NCI-H524 (cell line): ENCODE results near the gene SEC24A.
"Not testable (repeated sequence)": the region's sequence is repeated elsewhere in the genome, so short reads cannot be mapped to it uniquely, and the experiment has no call there.

ENCODE experiments used
- DNase-seq, 2 experiments: peaks; one replicate each; lab custom pipeline; 2025; lab: John Stamatoyannopoulos, UW

Gene SEC24A

DNA sequence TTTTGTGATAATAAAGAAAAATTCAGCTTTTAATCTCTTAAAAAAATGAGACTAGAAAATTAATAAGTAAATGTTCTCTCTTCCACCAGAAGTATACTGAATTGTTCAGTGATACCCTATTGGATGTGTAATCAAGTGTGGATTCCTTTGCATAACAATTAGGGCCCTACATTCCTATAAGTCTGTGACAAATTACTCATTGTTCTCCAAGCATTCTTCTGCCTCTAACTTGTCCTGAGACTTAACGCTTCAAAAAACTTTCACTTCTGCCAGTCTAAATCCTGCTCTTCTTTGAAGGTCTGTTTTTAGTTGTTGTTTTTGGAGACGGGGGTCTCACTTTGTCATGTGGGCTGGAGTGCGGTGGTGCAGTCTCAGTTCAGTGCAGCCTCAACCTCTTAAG, 100.8 kb downstream of the SEC24A start:
- DNase-seq, result no peak

- no peak for DNase-seq
Observed at GRCh38 chr5:134758176-134758503, 109.6 kb downstream of the SEC24A start.

DNA sequence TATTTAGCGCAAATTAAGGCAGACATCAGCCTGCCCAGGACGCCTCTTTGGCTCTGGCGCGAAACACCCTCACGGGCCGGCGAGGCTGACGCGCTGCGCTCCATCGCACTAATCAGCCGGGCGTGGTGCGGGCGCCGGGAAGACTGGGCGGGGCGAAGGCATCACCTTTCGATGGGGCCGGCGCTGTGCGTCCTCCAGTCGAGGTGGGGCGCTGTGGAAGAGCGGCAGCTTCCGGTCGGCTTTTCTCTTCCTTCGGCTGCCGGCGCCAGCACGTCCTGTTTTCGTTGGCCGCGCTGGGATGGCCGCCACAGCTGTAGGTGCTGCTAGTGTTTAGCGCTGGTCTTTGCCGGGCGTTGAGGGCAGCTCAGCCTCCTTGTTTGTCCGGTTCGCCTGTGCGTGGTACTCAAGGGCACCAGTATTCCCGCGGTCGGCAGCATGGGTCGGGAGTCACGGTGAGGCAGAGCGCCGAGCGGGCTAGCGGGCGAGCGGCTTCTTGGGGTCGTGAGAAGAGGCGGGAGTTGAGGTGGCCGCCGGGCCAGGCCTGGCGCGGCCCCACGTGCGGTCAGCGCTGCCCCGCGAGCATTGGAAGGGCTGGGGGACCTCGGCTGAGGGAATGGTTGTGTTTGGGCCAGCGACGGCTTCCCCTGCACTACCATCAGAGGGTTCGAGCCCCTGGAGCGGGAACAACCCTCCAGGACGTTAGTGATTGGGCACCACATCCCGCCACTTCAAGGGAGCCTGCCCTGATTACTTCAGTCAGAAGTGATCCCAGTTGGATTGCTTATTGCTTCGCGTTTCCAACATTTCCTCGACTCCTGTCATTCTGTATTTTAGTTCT, 110.1 kb downstream of the SEC24A start, which contains the start of gene DDX46:
Gene DDX46, plus strand, starts transcription at position 276 of the 838 bp plus-strand sequence. Its CDS starts 160 bp downstream, at position 436.
- DNase-seq, result peak; percentile 86 to 91

GRCh38 chr5:134767528-134768291, 119.1 kb downstream of the SEC24A start:
- DNase-seq, result not testable (repeated sequence)

- DNase-seq, result no peak
Observed at GRCh38 chr5:134769206-134769605, 120.6 kb downstream of the SEC24A start.

DNA sequence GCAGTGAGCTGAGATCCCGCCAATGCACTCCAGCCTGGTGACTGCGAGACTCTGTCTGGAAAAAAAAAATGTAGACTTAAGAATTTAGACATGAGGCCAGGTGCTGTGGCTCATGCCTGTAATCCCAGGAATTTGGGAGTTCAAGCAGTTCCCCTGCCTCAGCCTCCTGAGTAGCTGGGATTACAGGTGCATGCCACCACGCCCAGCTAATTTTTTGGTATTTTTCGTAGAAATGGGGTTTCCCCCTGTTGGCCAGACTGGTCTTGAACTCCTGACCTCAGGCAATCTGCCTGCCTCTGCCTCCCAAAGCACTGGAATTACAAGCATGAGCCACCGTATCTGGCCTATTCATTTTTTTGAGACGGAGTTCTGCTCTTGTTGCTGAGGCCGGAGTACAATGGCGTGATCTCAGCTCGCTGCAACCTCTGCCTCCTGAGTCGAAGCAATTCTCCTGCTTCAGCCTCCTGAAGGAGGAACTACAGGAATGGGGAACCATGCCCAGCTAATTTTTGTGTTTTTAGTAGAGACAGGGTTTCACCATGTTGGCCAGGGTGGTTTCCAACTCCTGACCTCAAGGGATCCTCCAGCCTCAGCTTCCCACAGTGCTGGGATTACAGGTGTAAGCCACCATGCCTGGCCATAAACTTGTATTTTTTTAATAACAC, 124.0 kb downstream of the SEC24A start:
- DNase-seq, result no peak

DNA sequence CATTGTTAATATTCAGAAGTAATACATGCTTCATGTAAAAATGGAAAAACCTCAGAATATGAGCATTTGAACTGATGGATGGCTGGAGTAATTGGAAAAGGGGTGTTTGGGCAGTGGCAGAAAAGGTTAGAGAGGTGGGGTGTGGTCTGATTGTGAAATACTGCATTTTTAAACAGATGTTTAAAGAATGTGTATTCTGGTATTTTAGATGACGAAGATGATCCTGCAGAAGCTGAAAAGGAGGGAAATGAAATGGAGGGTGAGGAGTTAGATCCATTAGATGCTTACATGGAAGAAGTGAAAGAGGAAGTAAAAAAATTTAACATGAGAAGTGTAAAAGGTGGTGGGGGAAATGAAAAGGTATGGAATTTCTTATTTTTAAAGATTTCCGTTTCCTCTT, 128.8 kb downstream of the SEC24A start:
- DNase-seq, result no peak
